Medulla oblongata (tissue), 1 donor: ENCODE measurements around the gene CALHM6.

Experiments
- DNase-seq: peaks from one replicate; pipeline ENCODE4 v3.0.0-alpha.2; 2015; ENCODE audit errors: extremely low spot score

CALHM6 gene

GRCh38 chr6:116461331-116461931 is at the start of gene CALHM6:
CALHM6 (plus strand) TSS chr6:116461375; CDS start chr6:116461930, 555 bp downstream.
- no peak for DNase-seq

DNA sequence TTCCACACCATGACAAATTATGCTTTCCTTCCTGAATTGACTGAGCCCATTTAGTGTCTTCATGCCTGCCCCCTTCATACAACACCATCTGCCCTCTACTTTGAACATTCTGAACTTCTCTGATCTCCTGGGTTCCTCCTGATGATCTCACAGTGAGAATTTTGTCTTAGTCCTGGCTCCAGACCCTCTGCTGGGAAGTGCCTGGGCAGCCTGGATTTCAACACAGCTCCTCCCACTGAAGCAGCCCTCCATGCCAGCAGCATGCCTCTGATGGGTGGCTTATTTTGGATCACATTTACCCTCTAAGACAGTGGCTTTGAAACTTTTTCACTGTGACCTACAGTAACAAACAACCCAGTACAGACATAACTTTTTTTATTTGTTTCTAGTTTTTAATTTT is 48.9 kb upstream of the CALHM6 start:
- DNase-seq, result peak; percentile 34

- no peak for DNase-seq
Measured at GRCh38 chr6:116413357-116413756, 47.8 kb upstream of the CALHM6 start.

DNA sequence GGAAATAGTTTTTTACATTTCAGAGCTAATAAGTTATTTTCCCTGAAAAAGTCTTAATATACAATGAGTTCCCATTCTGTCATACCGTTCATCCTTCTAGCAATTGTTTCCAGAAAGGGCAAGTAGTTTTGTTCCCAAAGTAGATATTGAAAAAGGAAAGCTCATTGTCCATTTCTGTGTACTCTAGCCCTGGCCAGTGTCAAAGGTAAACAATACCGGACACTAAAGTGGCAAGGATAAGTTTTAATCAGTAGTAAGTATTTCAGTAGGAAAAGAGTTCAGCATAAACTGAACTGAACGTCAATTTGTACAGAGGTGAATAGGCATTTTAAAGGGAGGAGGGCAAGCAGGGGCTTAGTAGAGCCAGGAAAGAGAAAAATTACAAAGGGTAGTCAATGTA is 43.5 kb upstream of the CALHM6 start:
- DNase-seq, result no peak

GRCh38 chr6:116419069-116419786 is 41.9 kb upstream of the CALHM6 start:
- DNase-seq, result no peak

DNA sequence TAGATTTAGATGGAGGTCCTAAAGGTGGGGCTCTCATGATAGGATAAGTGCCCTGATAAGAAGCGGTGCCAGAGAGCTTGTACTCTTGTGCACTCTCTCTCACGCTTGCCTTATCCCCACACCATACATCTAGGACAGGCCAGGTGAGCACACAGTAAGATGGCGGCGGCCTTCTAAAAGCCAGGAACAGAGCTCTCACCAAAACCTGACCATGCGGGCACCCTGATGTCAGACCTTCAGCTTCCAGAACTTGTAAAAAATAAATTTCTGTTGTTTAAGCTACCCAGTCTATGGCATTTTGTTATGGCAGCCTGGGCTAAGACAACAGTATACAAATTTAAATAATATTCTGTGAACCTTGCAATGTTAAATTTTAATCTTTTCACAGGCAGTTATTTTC is 40.8 kb upstream of the CALHM6 start:
- no peak for DNase-seq

DNA sequence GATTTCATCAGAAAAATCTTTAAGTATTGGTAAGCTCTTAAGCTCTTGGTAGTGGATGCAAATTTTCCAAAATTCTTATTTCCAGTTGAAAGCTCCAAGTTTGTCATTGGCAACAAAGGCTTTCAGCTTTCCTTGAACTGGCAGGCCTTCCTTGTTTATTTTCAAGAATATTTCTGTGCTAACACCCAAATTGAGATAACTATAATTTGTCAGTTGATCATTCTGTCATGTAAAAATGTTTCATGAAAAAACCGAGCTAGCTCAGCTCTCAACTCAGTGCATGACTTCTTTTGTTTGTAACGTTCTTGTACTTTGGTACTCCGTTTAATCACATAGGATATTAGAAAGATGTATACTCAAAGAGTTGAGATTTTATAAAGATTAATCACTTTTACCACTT is 38.9 kb upstream of the CALHM6 start:
- DNase-seq, result no peak

DNA sequence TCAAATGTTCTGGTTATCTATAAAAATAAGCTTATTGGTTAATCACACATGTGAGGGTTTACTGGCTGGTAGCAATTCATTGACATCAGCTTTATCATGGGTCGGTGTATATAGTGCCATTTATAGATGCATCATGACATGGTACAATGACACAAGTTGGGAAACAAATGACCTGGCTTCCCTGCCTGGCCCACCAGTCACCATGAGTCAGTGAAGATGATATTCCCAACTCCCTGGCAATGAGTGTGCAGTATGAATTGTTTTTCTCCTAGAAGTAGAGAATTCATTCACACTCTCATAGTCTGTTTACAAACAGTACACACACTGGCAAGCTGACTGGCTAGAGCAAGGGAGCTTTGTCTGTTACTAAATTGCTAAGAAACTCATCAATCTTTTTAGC is 37.2 kb upstream of the CALHM6 start:
- no peak for DNase-seq

DNA sequence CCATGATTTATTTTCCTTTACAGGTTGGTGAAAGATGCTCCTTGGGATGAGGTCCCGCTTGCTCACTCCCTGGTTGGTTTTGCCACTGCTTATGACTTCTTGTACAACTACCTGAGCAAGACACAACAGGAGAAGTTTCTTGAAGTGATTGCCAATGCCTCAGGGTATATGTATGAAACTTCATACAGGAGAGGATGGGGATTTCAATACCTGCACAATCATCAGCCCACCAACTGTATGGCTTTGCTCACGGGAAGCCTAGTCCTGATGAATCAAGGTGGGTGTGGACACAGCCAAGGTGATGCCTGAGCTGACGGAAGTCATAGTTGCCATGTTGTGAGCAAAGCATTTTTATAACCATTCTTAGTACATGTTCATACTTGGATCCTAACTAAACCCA is 34.6 kb upstream of the CALHM6 start:
- DNase-seq, result no peak

DNA sequence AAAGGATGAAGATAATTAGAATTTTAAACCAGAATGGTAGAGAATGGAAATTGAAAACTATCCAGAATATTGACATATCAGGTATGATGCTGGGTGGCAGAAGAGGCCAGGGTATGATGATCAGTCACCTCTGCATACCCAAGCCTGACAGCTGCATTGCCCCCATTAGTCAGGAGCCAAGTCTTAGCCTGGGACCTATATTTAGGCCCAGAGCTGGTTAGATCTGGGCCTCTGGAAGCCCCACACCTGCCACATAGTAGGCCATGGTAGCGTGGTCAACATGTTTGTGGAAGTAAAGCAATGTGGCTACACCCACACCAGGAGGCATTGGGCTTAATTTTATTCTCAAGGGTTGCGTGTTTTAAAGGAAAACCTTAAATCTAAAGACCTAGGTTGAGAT is 32.1 kb upstream of the CALHM6 start:
- no peak for DNase-seq

DNA sequence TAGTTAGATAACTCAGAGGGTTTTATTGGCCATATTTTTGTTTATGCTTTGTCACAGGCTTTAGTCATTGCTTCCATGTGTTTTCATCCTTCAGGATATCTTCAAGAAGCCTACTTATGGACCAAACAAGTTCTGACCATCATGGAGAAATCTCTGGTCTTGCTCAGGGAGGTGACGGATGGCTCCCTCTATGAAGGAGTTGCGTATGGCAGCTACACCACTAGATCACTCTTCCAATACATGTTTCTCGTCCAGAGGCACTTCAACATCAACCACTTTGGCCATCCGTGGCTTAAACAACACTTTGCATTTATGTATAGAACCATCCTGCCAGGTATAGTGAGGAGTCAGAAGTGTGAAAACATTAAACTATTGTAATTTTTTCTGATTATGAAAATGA is 30.3 kb upstream of the CALHM6 start:
- no peak for DNase-seq

GRCh38 chr6:116431964-116432595 is 29.1 kb upstream of the CALHM6 start:
- no peak for DNase-seq

DNA sequence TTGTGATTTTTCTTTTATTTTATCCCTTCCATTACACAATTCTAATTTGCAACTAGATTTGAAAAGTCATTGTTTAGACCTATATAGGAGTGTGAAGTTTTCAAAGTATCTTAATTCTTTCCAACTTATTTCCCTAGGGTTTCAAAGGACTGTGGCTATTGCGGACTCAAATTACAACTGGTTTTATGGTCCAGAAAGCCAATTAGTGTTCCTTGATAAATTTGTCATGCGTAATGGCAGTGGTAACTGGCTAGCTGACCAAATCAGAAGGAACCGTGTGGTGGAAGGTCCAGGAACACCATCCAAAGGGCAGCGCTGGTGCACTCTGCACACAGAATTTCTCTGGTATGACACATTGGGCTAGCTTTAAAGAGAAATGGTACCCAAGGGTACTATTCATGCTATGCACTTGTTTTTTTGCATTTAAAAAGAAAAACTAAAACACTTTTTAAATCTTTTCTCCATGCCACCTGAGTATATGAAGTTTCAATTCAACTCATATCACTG is 27.9 kb upstream of the CALHM6 start:
- no peak for DNase-seq

DNA sequence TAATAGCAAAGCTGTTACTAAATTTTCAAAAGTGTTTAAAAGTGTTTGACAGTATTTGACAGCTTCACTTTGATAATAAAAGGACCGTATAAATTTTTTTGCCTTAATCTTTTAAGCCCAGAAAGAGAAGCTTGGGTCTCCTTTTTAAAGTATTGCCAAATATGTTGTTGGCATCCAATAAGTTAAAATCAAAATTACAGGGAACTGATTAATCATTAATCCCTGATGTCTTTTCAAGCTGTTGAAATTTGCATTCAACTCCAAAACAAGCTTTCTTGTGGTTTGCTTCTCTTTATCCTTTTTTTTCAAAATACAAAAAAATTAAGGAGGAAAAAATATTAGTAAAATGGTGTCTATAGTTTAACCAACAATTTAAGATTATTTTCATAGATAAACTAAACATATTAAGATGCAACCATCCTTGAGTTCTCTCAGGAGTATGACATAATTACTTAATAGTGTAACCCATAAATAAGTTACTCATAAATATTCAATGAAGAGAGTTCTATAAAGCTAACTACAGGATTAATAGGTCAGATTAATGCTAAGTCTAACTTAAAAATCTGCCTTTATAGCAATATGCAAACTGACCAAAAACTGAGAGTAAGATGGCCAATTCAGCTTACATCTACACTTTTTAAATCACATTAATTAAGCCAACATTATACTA is 27.0 kb upstream of the CALHM6 start:
- no peak for DNase-seq

GRCh38 chr6:116436586-116436985 is 24.6 kb upstream of the CALHM6 start:
- DNase-seq, result no peak

- no peak for DNase-seq
Measured at GRCh38 chr6:116437656-116438055, 23.5 kb upstream of the CALHM6 start.

DNA sequence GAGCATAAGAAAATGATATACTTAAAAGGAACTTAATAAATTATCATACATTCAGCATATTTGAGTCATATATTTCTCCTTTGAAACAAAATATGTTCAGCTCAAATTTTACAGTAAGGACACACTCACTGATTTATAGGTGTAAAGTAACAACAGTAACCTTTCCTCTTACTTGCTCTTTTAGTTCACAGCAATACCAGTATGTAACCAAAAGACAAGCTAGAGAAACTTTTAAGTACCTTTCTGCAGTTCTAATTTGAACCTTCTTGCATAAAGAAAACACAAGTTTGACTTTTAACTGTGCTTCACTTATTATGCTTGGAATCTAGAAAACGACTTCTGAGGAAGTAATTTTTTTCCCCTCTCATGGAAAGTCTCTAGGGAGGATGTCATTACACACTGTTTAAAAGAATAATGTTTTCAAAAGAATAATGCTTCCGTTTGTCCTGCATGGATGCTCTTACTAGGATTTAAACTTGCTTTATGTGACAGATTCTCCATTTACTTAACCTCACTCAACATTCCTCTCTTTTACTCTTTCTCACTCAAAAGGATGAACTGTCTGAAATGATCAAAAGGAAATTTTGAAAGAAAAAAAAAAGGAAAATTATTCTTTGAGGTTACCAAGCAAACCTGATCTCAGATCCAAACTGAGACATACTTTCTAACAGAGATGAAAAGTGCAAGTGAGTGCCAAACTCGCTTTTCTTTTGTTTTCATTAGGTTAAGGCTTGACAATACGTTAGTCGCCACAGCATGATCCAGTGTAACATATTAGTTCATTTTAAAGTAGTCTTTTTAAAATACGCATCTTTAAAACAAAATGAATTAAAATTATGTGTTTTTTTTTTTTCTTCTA is 22.4 kb upstream of the CALHM6 start:
- DNase-seq, result no peak

DNA sequence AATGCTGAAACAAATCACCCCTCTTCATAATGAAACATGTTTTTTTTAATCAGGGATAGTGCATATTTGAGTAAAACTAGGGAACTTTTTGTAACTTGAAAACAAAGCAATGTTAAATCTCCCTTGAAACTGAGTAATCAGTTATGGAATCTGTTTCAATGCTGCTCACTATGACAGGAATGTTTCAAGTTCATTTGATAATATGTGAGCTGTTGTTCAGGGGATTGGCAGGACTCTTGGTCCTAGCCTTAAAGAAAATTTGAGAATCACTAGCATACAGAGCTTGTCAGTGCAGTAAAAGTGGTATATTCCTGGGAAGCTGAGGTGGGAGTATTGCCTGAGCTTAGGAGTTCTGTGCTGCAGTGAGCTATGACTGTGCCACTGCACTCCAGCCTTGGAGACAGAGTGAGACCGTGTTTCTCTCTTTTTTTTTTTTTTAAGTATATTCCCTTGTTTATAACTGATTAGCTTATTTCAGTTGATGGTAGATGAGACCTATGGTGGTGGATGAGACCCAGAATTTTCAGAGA is 21.6 kb upstream of the CALHM6 start:
- no peak for DNase-seq

- DNase-seq, result no peak
Measured at GRCh38 chr6:116443105-116443504, 18.1 kb upstream of the CALHM6 start.

DNA sequence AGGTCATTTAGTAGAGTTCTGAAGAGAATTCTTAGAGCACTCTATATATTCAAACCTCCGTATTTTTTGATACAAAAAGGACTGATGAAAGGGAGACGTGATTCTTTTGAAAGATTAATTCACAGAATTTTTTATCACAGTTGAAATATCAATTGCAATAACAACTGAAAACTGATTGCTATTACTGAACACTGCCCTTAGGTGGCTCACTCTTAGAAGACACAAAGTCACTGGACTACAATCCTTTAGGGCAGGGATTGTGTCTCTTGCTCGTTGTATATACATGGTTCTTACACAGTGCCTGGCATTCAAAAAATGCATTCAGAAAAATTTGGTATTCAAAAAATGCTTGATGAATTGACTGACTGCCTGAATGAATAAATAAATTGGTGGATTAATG is 17.1 kb upstream of the CALHM6 start:
- peak; percentile 33 for DNase-seq

DNA sequence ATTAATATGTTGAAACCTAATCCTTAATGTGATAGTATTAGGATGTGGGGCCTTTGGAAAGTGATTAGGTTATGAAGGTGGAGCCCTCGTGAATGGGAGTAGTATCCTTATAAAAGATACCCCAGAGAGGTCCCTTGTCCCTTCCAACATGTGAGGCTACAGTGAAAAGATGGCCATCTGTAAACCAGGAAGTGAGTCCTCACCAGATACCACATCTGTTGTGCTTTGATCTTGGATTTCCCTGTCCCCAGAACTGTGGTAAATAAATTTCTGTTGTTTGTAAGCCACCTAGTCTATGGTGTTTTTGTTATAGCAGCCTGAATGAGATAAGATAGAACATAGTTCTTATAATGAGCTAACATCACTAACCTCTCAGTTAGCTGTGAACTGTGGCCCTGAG is 16.6 kb upstream of the CALHM6 start:
- DNase-seq, result no peak
